Fibroblast of lung (primary cell): ENCODE data around the gene SYT8. TPM values are rescaled to one million over a fixed set of nuclear protein-coding genes. Genes with fewer than 3 reads are reported as not detected.

ENCODE experiments used
- DNase-seq, 2 donors: peaks; one replicate each; pipeline versions ENCODE4 v3.0.0 to v3.0.0-alpha.2; 2010; ENCODE audit warnings: low read depth in 2 of 2
- H2AFZ ChIP-seq: 2 replicates; pipeline ENCODE4 v1.5.1; 2012; ENCODE audit warnings: low read length, control low read depth, inconsistent platforms
- H3K27ac ChIP-seq: 2 replicates; pipeline ENCODE4 v1.5.1; 2011; ENCODE audit warnings: low read length, control low read depth; ENCODE audit not compliant: insufficient read depth
- H3K27me3 ChIP-seq: 2 replicates; pipeline ENCODE4 v1.5.1; 2011; ENCODE audit warnings: mild to moderate bottlenecking, low read length; ENCODE audit not compliant: control insufficient read depth, insufficient read depth
- H3K36me3 ChIP-seq: 2 replicates; pipeline ENCODE4 v1.5.1; 2011; ENCODE audit warnings: low read length; ENCODE audit not compliant: control insufficient read depth, insufficient read depth
- H3K4me1 ChIP-seq: 2 replicates; pipeline ENCODE4 v1.5.1; 2011; ENCODE audit warnings: low read length; ENCODE audit not compliant: control insufficient read depth, insufficient read depth; ENCODE audit errors: extremely low read depth
- H3K4me2 ChIP-seq: 2 replicates; pipeline ENCODE4 v1.5.1; 2011; ENCODE audit warnings: low read length, control low read depth; ENCODE audit not compliant: insufficient read depth; ENCODE audit errors: extremely low read depth
- H3K4me3 ChIP-seq, 4 experiments: fragments of 200-600 bp in 1 of 4; sonication (generic) in 1 of 4; replicated peaks in 1 of 4; 2 replicates each; pipeline ENCODE4 v1.5.1; 2011 to 2016; ENCODE audit warnings: low read length in 4 of 4, low read depth in 3 of 4, mild to moderate bottlenecking in 3 of 4, control low read depth in 2 of 4, inconsistent platforms in 1 of 4, mixed read lengths in 1 of 4; ENCODE audit not compliant: insufficient read depth in 1 of 4; ENCODE audit errors: control extremely low read depth in 1 of 4
- H3K79me2 ChIP-seq: 2 replicates; pipeline ENCODE4 v1.5.1; 2012; ENCODE audit warnings: mild to moderate bottlenecking, low read length, inconsistent platforms; ENCODE audit not compliant: control insufficient read depth, insufficient read depth
- H3K9ac ChIP-seq: 2 replicates; pipeline ENCODE4 v1.5.1; 2011; ENCODE audit warnings: mild to moderate bottlenecking, low read length, control low read depth; ENCODE audit not compliant: insufficient read depth
- H3K9me3 ChIP-seq: 2 replicates; pipeline ENCODE4 v1.5.1; 2012; ENCODE audit warnings: low read depth, low read length; ENCODE audit not compliant: control insufficient read depth, insufficient read depth
- H4K20me1 ChIP-seq: 2 replicates; pipeline ENCODE4 v1.5.1; 2011; ENCODE audit warnings: low read length; ENCODE audit not compliant: control insufficient read depth, insufficient read depth; ENCODE audit errors: extremely low read depth
- CTCF ChIP-seq, 2 donors: IDR thresholded peaks in 1 of 2; conservative IDR thresholded peaks in 1 of 2; 1 replicate in 1 of 2; 2 replicates in 1 of 2; pipeline ENCODE4 v1.5.1; 2011 to 2012; ENCODE audit warnings: low read length in 2 of 2, control low read depth in 1 of 2, inconsistent platforms in 1 of 2, low read depth in 1 of 2, mild to moderate bottlenecking in 1 of 2
- EZH2 ChIP-seq: IDR thresholded peaks from 2 replicates; pipeline ENCODE4 v1.5.1; 2012; ENCODE audit warnings: low read length, control low read depth, mild to moderate bottlenecking; ENCODE audit errors: missing control alignments
- polyA plus RNA-seq, 2 donors: library from polyadenylated mRNA; depleted of rRNA in 1 of 2; stranded (reverse) in 1 of 2; unstranded in 1 of 2; fragments of >200 nt; gene quantifications; 2 replicates each; pipeline ENCODE4 v1.2.1, GENCODE V29; 2011 to 2012; ENCODE audit warnings: missing spikeins in 1 of 2
- total RNA-seq: library from RNA; depleted of rRNA; stranded (reverse); fragments of >200 nt; gene quantifications from 2 replicates; pipeline ENCODE4 v1.2.1, GENCODE V29; 2014

SYT8 gene
- total and polyA plus RNA-seq, 2 donors (not counting 1 experiment from before 2014, with no cell fraction given): not detected

- Histone ChIP-seq H3K9ac (no peak overlapping the region), H3K27me3 (peaks cover 5% of the 10 kb centered on the region), H4K20me1 (no peaks in the 10 kb centered on the region), H3K4me1 (no peaks in the 10 kb centered on the region), H3K79me2 (no peaks in the 10 kb centered on the region), H3K27ac (no peak overlapping the region), H3K4me2 (no peak overlapping the region), H3K4me3 (no peak overlapping the region), H3K36me3 (no peaks in the 10 kb centered on the region), H2AFZ (no peak overlapping the region), H3K9me3 (no peaks in the 10 kb centered on the region)
- TF ChIP-seq CTCF (conservative IDR thresholded peaks at IDR 0.05 in 1 of 2, IDR thresholded peaks at IDR 0.05 in 1 of 2; ENCODE audit: low read depth in 1 of 2, low read length in 2 of 2) (no peak), EZH2 (no peak)
- no peak for DNase-seq
These were observed 46.9 kb downstream of the SYT8 start for GRCh38 chr11:1881442-1882264.

DNA sequence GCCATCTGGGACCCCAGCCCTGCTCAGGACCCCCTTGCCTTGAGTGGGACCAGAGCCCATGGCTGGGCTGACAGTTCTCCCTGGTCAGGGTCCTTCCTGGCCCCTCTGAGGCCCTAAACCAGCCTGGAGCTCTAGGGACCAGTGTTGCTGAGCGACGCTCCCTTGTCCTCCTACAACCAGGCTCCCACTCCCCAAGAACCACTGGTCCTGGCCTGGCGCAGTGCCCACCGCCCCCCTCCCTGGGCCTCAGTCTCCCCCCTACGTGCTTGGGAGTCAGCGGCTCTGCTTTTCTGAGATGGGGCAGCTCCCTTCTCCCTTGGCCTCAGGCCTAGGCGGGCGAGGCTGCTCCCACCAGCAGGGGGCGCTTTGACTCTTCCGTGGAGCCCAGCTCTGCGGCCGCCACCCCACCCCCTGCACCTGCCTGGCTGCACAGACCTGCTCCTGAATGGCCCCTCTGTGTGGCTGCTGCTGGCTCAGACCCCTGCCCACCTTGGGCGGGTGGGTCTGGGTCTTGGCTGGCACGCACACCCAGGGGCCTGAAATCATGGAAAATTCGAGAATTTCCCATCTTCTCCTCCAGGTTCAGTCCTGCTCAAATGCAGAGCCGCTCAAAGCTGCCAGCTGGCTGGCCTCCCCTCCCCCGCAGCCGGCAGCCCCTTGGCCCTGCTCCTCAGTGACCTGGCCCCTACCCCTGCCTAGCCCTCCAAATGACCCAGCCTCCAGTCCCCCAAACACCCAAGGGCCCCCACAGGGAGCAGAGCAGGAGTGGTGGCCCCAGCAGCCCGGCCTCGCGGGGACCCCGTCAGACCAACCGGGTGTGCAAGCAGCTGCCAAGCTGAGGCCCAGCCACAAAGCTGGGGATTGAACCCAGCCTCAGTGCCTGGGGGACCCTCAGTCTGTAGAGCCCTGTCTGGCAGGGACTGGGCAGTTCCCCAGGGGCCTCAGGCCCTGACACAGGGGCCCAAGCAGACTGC is 47.8 kb downstream of the SYT8 start:
- peak; percentile 41 to 69 for DNase-seq
- Histone ChIP-seq H4K20me1 (no peaks in the 10 kb centered on the region), H3K9me3 (no peaks in the 10 kb centered on the region), H3K36me3 (no peaks in the 10 kb centered on the region), H2AFZ (no peak overlapping the region), H3K27ac (no peak overlapping the region), H3K4me2 (no peak overlapping the region), H3K4me1 (no peaks in the 10 kb centered on the region), H3K27me3 (peaks cover 5% of the 10 kb centered on the region), H3K9ac (no peak overlapping the region), H3K79me2 (no peaks in the 10 kb centered on the region), H3K4me3 (no peak overlapping the region)
- TF ChIP-seq CTCF (conservative IDR thresholded peaks at IDR 0.05 in 1 of 2, IDR thresholded peaks at IDR 0.05 in 1 of 2; ENCODE audit: low read depth in 1 of 2, low read length in 2 of 2) (peak; percentile 69 to 79), EZH2 (no peak)
